ENCODE measurements around the gene KDM5C. TPM values are rescaled to one million over a fixed set of nuclear protein-coding genes. Genes with fewer than 3 reads are reported as not detected.

KDM5C gene
- total and polyA plus RNA-seq, 2 experiments from 2014 or later: 74.5 to 144 TPM

- no peak overlapping the region for H3K27ac ChIP-seq
- no peaks in the 10 kb centered on the region for H3K9me2 ChIP-seq (replicated peaks; ENCODE audit: insufficient read depth)
- no peak overlapping the region for H3K4me2 ChIP-seq
- TF ChIP-seq EZH2phosphoT487 (IDR thresholded peaks at IDR 0.05; ENCODE audit: low read depth, severe bottlenecking, unreplicated experiment): no peak
- no peak for TF ChIP-seq EZH2 (IDR thresholded peaks at IDR 0.05; ENCODE audit: borderline replicate concordance)
- TF ChIP-seq CTCF (IDR thresholded peaks at IDR 0.05; ENCODE audit: poor library complexity): no peak
- no peaks in the 10 kb centered on the region for H3K27me3 ChIP-seq
- no peak for DNase-seq (ENCODE audit: low spot score)
- H3K4me3 ChIP-seq: no peak overlapping the region
- H2AFZ ChIP-seq: no peak overlapping the region
- 94% methylated on average over 9 of the region's 9 CpGs for WGBS (ENCODE audit: low lambda C conversion rate, missing lambda C conversion rate)
- peaks cover 3% of the 10 kb centered on the region for H3K79me2 ChIP-seq
- H3K36me3 ChIP-seq (replicated peaks; ENCODE audit: insufficient read depth, low read depth): peaks cover 4% of the 10 kb centered on the region
- H3K4me1 ChIP-seq (ENCODE audit: insufficient read depth): no peaks in the 10 kb centered on the region
- no peaks in the 10 kb centered on the region for H4K20me1 ChIP-seq (ENCODE audit: insufficient read depth, poor library complexity, severe bottlenecking)
- no peaks in the 10 kb centered on the region for H3K9me3 ChIP-seq (ENCODE audit: low read depth)
These were observed 13.5 kb downstream of the KDM5C start for GRCh38 chrX:53211391-53211978.

GRCh38 chrX:53196678-53197077, 28.3 kb downstream of the KDM5C start:
- no peaks in the 10 kb centered on the region for H3K36me3 ChIP-seq (replicated peaks; ENCODE audit: insufficient read depth, low read depth)
- TF ChIP-seq EZH2phosphoT487 (IDR thresholded peaks at IDR 0.05; ENCODE audit: low read depth, severe bottlenecking, unreplicated experiment) (no peak), EZH2 (IDR thresholded peaks at IDR 0.05; ENCODE audit: borderline replicate concordance) (no peak), CTCF (IDR thresholded peaks at IDR 0.05; ENCODE audit: poor library complexity) (no peak)
- DNase-seq (ENCODE audit: low spot score): no peak

GRCh38 chrX:53195401-53195800, 29.6 kb downstream of the KDM5C start:
- TF ChIP-seq EZH2phosphoT487 (IDR thresholded peaks at IDR 0.05; ENCODE audit: low read depth, severe bottlenecking, unreplicated experiment): no peak
- TF ChIP-seq CTCF (IDR thresholded peaks at IDR 0.05; ENCODE audit: poor library complexity): no peak
- no peak for TF ChIP-seq EZH2 (IDR thresholded peaks at IDR 0.05; ENCODE audit: borderline replicate concordance)
- no peak for DNase-seq (ENCODE audit: low spot score)
- 97% methylated on average over 2 of the region's 2 CpGs for WGBS (ENCODE audit: low lambda C conversion rate, missing lambda C conversion rate)
- Histone ChIP-seq H3K36me3 (replicated peaks; ENCODE audit: insufficient read depth, low read depth) (no peaks in the 10 kb centered on the region), H3K9me3 (ENCODE audit: low read depth) (no peaks in the 10 kb centered on the region), H3K4me3 (no peak overlapping the region), H3K79me2 (no peaks in the 10 kb centered on the region), H2AFZ (no peak overlapping the region), H3K27ac (no peak overlapping the region), H3K9me2 (replicated peaks; ENCODE audit: insufficient read depth) (no peaks in the 10 kb centered on the region), H3K4me2 (no peak overlapping the region), H4K20me1 (ENCODE audit: insufficient read depth, poor library complexity, severe bottlenecking) (no peaks in the 10 kb centered on the region), H3K4me1 (ENCODE audit: insufficient read depth) (no peaks in the 10 kb centered on the region), H3K27me3 (no peaks in the 10 kb centered on the region)

More at GRCh38 chrX:53196678-53197077, 28.3 kb downstream of the KDM5C start:
- Histone ChIP-seq H3K4me2 (no peak overlapping the region), H3K27ac (no peak overlapping the region), H3K4me3 (no peak overlapping the region), H3K9me2 (replicated peaks; ENCODE audit: insufficient read depth) (no peaks in the 10 kb centered on the region), H3K79me2 (no peaks in the 10 kb centered on the region), H4K20me1 (ENCODE audit: insufficient read depth, poor library complexity, severe bottlenecking) (no peaks in the 10 kb centered on the region), H3K27me3 (no peaks in the 10 kb centered on the region), H3K4me1 (ENCODE audit: insufficient read depth) (no peaks in the 10 kb centered on the region), H3K9me3 (ENCODE audit: low read depth) (no peaks in the 10 kb centered on the region), H2AFZ (no peak overlapping the region)
- 97% methylated on average over 12 of the region's 12 CpGs for WGBS (ENCODE audit: low lambda C conversion rate, missing lambda C conversion rate)
